ENCODE measurements around the gene ATP1A1.

DNA sequence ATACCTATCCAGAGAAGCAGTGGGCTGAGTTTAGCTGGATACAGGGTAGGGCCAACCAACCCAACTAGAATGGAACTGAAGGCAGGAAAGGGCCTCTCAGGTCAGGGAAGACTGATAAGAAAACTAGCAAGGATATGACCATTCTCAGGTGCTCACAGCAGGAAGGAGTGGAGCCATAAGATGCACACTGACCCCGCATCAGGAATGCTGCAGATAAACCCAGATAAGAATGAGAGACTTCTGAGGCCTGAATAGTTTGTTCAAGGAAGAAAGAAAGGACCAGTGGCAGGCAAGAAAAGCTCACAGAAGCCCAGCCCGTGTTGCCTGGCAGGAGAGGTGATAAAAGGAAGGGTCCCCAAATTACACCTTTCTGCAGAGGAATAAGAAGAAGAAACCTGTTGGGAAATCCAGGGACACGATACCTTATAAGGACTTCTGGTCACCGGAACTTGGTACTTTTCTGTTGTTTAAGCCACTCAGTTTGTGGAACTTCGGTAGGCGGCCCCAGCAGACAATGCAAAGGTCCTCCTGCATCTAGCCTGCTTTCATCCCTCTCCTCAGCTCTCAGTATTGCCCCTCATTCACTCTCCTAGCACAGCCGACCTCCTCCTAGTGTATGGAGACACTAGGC lies 58.9 kb downstream of the ATP1A1 start:
- TF ChIP-seq, protein P1, sequence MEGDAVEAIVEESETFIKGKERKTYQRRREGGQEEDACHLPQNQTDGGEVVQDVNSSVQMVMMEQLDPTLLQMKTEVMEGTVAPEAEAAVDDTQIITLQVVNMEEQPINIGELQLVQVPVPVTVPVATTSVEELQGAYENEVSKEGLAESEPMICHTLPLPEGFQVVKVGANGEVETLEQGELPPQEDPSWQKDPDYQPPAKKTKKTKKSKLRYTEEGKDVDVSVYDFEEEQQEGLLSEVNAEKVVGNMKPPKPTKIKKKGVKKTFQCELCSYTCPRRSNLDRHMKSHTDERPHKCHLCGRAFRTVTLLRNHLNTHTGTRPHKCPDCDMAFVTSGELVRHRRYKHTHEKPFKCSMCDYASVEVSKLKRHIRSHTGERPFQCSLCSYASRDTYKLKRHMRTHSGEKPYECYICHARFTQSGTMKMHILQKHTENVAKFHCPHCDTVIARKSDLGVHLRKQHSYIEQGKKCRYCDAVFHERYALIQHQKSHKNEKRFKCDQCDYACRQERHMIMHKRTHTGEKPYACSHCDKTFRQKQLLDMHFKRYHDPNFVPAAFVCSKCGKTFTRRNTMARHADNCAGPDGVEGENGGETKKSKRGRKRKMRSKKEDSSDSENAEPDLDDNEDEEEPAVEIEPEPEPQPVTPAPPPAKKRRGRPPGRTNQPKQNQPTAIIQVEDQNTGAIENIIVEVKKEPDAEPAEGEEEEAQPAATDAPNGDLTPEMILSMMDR (IDR thresholded peaks at IDR 0.05 in 2 of 3, conservative IDR thresholded peaks at IDR 0.05 in 1 of 3; ENCODE audit: insufficient read depth in 2 of 3, low read depth in 1 of 3, low read length in 3 of 3), result no peak
- TF ChIP-seq, protein P2, sequence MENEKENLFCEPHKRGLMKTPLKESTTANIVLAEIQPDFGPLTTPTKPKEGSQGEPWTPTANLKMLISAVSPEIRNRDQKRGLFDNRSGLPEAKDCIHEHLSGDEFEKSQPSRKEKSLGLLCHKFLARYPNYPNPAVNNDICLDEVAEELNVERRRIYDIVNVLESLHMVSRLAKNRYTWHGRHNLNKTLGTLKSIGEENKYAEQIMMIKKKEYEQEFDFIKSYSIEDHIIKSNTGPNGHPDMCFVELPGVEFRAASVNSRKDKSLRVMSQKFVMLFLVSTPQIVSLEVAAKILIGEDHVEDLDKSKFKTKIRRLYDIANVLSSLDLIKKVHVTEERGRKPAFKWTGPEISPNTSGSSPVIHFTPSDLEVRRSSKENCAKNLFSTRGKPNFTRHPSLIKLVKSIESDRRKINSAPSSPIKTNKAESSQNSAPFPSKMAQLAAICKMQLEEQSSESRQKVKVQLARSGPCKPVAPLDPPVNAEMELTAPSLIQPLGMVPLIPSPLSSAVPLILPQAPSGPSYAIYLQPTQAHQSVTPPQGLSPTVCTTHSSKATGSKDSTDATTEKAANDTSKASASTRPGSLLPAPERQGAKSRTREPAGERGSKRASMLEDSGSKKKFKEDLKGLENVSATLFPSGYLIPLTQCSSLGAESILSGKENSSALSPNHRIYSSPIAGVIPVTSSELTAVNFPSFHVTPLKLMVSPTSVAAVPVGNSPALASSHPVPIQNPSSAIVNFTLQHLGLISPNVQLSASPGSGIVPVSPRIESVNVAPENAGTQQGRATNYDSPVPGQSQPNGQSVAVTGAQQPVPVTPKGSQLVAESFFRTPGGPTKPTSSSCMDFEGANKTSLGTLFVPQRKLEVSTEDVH (IDR thresholded peaks at IDR 0.05; ENCODE audit: low read depth, partially characterized antibody), result no peak
- TF ChIP-seq ZNF77 (CRISPR knock-in tag; IDR thresholded peaks at IDR 0.05) (no peak), POLR2A (conservative IDR thresholded peaks at IDR 0.05) (no peak), TRIM28 (IDR thresholded peaks at IDR 0.05) (no peak), ZNF384 (IDR thresholded peaks at IDR 0.05; ENCODE audit: low read depth, low read length) (no peak), CSDE1 (IDR thresholded peaks at IDR 0.05) (no peak), ZNF75A (CRISPR knock-in tag; IDR thresholded peaks at IDR 0.05) (no peak), TEAD2 (tag; IDR thresholded peaks at IDR 0.05) (no peak), FOSL1 (tag; conservative IDR thresholded peaks at IDR 0.05) (no peak)
- TF ChIP-seq, protein P3, sequence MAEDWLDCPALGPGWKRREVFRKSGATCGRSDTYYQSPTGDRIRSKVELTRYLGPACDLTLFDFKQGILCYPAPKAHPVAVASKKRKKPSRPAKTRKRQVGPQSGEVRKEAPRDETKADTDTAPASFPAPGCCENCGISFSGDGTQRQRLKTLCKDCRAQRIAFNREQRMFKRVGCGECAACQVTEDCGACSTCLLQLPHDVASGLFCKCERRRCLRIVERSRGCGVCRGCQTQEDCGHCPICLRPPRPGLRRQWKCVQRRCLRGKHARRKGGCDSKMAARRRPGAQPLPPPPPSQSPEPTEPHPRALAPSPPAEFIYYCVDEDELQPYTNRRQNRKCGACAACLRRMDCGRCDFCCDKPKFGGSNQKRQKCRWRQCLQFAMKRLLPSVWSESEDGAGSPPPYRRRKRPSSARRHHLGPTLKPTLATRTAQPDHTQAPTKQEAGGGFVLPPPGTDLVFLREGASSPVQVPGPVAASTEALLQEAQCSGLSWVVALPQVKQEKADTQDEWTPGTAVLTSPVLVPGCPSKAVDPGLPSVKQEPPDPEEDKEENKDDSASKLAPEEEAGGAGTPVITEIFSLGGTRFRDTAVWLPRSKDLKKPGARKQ (CRISPR knock-in tag; IDR thresholded peaks at IDR 0.05), result no peak
